Left lung (tissue), 10 donors: ENCODE data around the gene FXYD4. TPM values are rescaled to one million over a fixed set of nuclear protein-coding genes. Genes with fewer than 3 reads are reported as not detected.
"Not testable (repeated sequence)": the region's sequence is repeated elsewhere in the genome, so short reads cannot be mapped to it uniquely, and the experiment has no call there.

Experiments used
- ATAC-seq: fragments of 200-7000 bp; cut with Tn5 transposase; one replicate; pipeline ENCODE4 v1.9.1; 2020; ENCODE audit warnings: moderate library complexity
- DNase-seq, 4 donors: peaks; one replicate each; pipeline ENCODE4 v3.0.0-alpha.2; 2013 to 2020
- H3K27ac ChIP-seq, 2 donors: fragments of 200-600 bp; sonication (generic) in 1 of 2; one replicate each; pipeline versions ENCODE4 v1.5.0 to v1.8.0; 2020 to 2021
- H3K27me3 ChIP-seq, 2 donors: fragments of 200-600 bp; sonication (generic) in 1 of 2; one replicate each; pipeline versions ENCODE4 v1.5.0 to v1.8.0; 2020 to 2021
- H3K36me3 ChIP-seq, 2 donors: fragments of 200-600 bp; sonication (generic) in 1 of 2; one replicate each; pipeline versions ENCODE4 v1.5.0 to v1.8.0; 2020 to 2021
- H3K4me1 ChIP-seq, 2 donors: fragments of 200-600 bp; one replicate each; pipeline ENCODE4 v1.8.0; 2021
- H3K4me3 ChIP-seq, 2 donors: fragments of 200-600 bp; sonication (generic) in 1 of 2; one replicate each; pipeline versions ENCODE4 v1.5.0 to v1.8.0; 2020 to 2021; ENCODE audit warnings: mild to moderate bottlenecking in 1 of 2
- H3K9me3 ChIP-seq, 2 donors: fragments of 200-600 bp; sonication (generic) in 1 of 2; one replicate each; pipeline versions ENCODE4 v1.5.0 to v1.8.0; 2020 to 2021
- CTCF ChIP-seq, 2 donors: fragments of 200-600 bp; sonication (generic) in 1 of 2; IDR thresholded peaks; one replicate each; pipeline versions ENCODE4 v1.5.0 to v1.8.0; 2021; ENCODE audit warnings: antibody characterized with exemption in 2 of 2
- intact Hi-C, 2 donors: fragments of 100-400 bp; cut with DNase I; formaldehyde crosslinking; loops; one replicate each; pipeline versions ENCODE4 v1.11.2 to v1.14.2; 2022
- polyA plus RNA-seq, 6 donors: library from polyadenylated mRNA; unstranded; fragments of 120-200 nt; gene quantifications; one replicate each; pipeline ENCODE4 v1.2.1, GENCODE V29; 2013; ENCODE audit not compliant: insufficient read length in 6 of 6
- total RNA-seq, 2 donors: library from RNA; stranded (reverse); fragmentation: NEBNext Ultra II Directional; extraction: Animal tissue kit (Norgen Biotek cat#: 25700); gene quantifications; one replicate each; pipeline ENCODE4 v1.2.1, GENCODE V29; 2021
- donor health status: DM: no; HTN: yes; CAD: no.
- donor health status: DM: no; HTN: no; CAD: no.

Gene FXYD4
- total and polyA plus RNA-seq, 8 donors: 1.0 to 6.0 TPM; not detected in 6

GRCh38 chr10:43421519-43421918 is 50.1 kb downstream of the FXYD4 start:
- Histone ChIP-seq H3K27me3 (no peaks in the 10 kb centered on the region), H3K27ac (peak overlapping the region; percentile 99 to 100), H3K36me3 (no peaks in the 10 kb centered on the region), H3K4me1 (peaks cover 0 to 41% of the 10 kb centered on the region in 2 donors), H3K9me3 (no peaks in the 10 kb centered on the region), H3K4me3 (peak overlapping the region in 1 of 2 donors; percentile 56)
- intact Hi-C loops: no loop called here
- TF ChIP-seq CTCF (IDR thresholded peaks at IDR 0.05): no peak
- ATAC-seq (no peak), DNase-seq (no peak)

GRCh38 chr10:43421944-43422343 is 50.5 kb downstream of the FXYD4 start:
- H3K9me3 ChIP-seq, H3K27me3 ChIP-seq, H3K4me3 ChIP-seq, H3K36me3 ChIP-seq, intact Hi-C loops, ATAC-seq, DNase-seq, H3K27ac ChIP-seq: not testable (repeated sequence)
- H3K4me1 ChIP-seq: peaks cover 0 to 41% of the 10 kb centered on the region in 2 donors

GRCh38 chr10:43424416-43424815 is 53.0 kb downstream of the FXYD4 start:
- Histone ChIP-seq H3K4me1 (peaks cover 0 to 18% of the 10 kb centered on the region in 2 donors), H3K27ac (no peak overlapping the region), H3K9me3 (no peaks in the 10 kb centered on the region), H3K27me3 (no peaks in the 10 kb centered on the region), H3K4me3 (no peak overlapping the region), H3K36me3 (no peaks in the 10 kb centered on the region)
- peak in 1 of 4 donors; percentile 53 for DNase-seq
- ATAC-seq: no peak
- TF ChIP-seq CTCF (IDR thresholded peaks at IDR 0.05): no peak
- intact Hi-C loops: no loop called here

Other genes with a start within 250 kb of the FXYD4 start
- gene CSGALNACT2, start 233.2 kb upstream of the FXYD4 start, total RNA-seq: 10 to 100 TPM; 32.4 to 39.9 TPM
- 10 to 100 TPM; 31.4 to 45.0 (median 36.6) TPM for gene CSGALNACT2, start 233.2 kb upstream of the FXYD4 start, polyA plus RNA-seq
- 1 to 10 TPM; 2.0 to 3.1 TPM for gene RASGEF1A, start 104.6 kb upstream of the FXYD4 start, total RNA-seq
- gene RASGEF1A, start 104.6 kb upstream of the FXYD4 start, polyA plus RNA-seq: 1 to 10 TPM; 1.5 to 4.3 (median 3.3) TPM
- 100 to 1,000 TPM; 161 to 230 TPM for gene HNRNPF, start 37.5 kb downstream of the FXYD4 start, total RNA-seq
- gene HNRNPF, start 37.5 kb downstream of the FXYD4 start, polyA plus RNA-seq: 100 to 1,000 TPM; 165 to 189 (median 175) TPM
- 1 to 10 TPM; 4.4 to 4.7 TPM for gene ZNF487, start 65.5 kb downstream of the FXYD4 start, total RNA-seq
- 10 to 100 TPM in 2 of 6 donors, 1 to 10 TPM in 4; 7.5 to 11.3 (median 9.6) TPM for gene ZNF487, start 65.5 kb downstream of the FXYD4 start, polyA plus RNA-seq
- gene ZNF239, start 203.0 kb downstream of the FXYD4 start, total RNA-seq: 1 to 10 TPM; 2.3 to 4.8 TPM
- gene ZNF239, start 203.0 kb downstream of the FXYD4 start, polyA plus RNA-seq: 10 to 100 TPM in 4 of 6 donors, 1 to 10 TPM in 2; 9.5 to 11.2 (median 10.5) TPM
- gene ZNF485, start 234.8 kb downstream of the FXYD4 start, total RNA-seq: 1 to 10 TPM; 1.9 to 5.0 TPM
- gene ZNF485, start 234.8 kb downstream of the FXYD4 start, polyA plus RNA-seq: 1 to 10 TPM; 4.4 to 5.3 (median 4.9) TPM